SK-N-SH treated with all-trans-retinoic acid at 6 μM for 48 hours (cell line): ENCODE results near the gene GLIS1.

Experiments
- ATAC-seq: fragments of 200-7000 bp; cut with Tn5 transposase; 3 replicates; pipeline ENCODE4 v1.9.1; 2020; ENCODE audit warnings: mild to moderate bottlenecking, moderate library complexity
- ARNTL ChIP-seq: fragments of 450-650 bp; formaldehyde crosslinking; IDR thresholded peaks from 2 replicates; pipeline ENCODE4 v1.5.0; 2020; ENCODE audit warnings: low read depth, mild to moderate bottlenecking, moderate library complexity, borderline replicate concordance
- BACH2 ChIP-seq: fragments of 250-450 bp; sonication (Bioruptor Pico); IDR thresholded peaks from 2 replicates; pipeline ENCODE4 v1.9.0; 2021; ENCODE audit warnings: mild to moderate bottlenecking, borderline replicate concordance
- CSDC2 ChIP-seq: fragments of 250-450 bp; sonication (Bioruptor Pico); IDR thresholded peaks from 2 replicates; pipeline ENCODE4 v1.5.0; 2020; ENCODE audit warnings: mild to moderate bottlenecking, moderate library complexity
- ESRRG ChIP-seq: fragments of 250-450 bp; sonication (Bioruptor Pico); IDR thresholded peaks from 2 replicates; pipeline ENCODE4 v1.6.1; 2021; ENCODE audit warnings: mild to moderate bottlenecking
- GLIS3 ChIP-seq: fragments of 250-450 bp; sonication (Bioruptor Pico); IDR thresholded peaks from 2 replicates; pipeline ENCODE4 v1.5.0; 2020; ENCODE audit warnings: mild to moderate bottlenecking, moderate library complexity
- ISL1 ChIP-seq: fragments of 250-450 bp; sonication (Bioruptor Pico); IDR thresholded peaks from 2 replicates; pipeline ENCODE4 v2.1.2; 2022; ENCODE audit warnings: mild to moderate bottlenecking, moderate library complexity
- OSR1 ChIP-seq: fragments of 250-450 bp; sonication (Bioruptor Pico); IDR thresholded peaks from 2 replicates; pipeline ENCODE4 v1.8.0; 2022; ENCODE audit warnings: moderate library complexity, mild to moderate bottlenecking, inconsistent platforms
- PATZ1 ChIP-seq: fragments of 250-450 bp; sonication (Bioruptor Pico); IDR thresholded peaks from 2 replicates; pipeline ENCODE4 v1.8.0; 2020; ENCODE audit warnings: mild to moderate bottlenecking, moderate library complexity, borderline replicate concordance
- PPARA ChIP-seq: fragments of 250-450 bp; sonication (Bioruptor Pico); IDR thresholded peaks from 2 replicates; pipeline ENCODE4 v1.5.0; 2020; ENCODE audit warnings: mild to moderate bottlenecking, borderline replicate concordance
- RARB ChIP-seq: fragments of 250-450 bp; sonication (Bioruptor Pico); IDR thresholded peaks from 2 replicates; pipeline ENCODE4 v1.8.0; 2021; ENCODE audit warnings: mild to moderate bottlenecking, moderate library complexity
- TCF4 ChIP-seq: fragments of 250-450 bp; sonication (Bioruptor Pico); IDR thresholded peaks from 2 replicates; pipeline ENCODE4 v1.8.0; 2021; ENCODE audit warnings: mild to moderate bottlenecking, moderate library complexity, borderline replicate concordance
- TOX ChIP-seq: fragments of 250-450 bp; sonication (Bioruptor Pico); IDR thresholded peaks from 2 replicates; pipeline ENCODE4 v1.8.0; 2021; ENCODE audit warnings: mild to moderate bottlenecking, moderate library complexity, borderline replicate concordance
- TSHZ2 ChIP-seq: fragments of 250-450 bp; sonication (Bioruptor Pico); IDR thresholded peaks from 2 replicates; pipeline ENCODE4 v1.5.0; 2020; ENCODE audit warnings: mild to moderate bottlenecking, moderate library complexity
- ZC3H10 ChIP-seq: fragments of 250-450 bp; sonication (Bioruptor Pico); IDR thresholded peaks from 2 replicates; pipeline ENCODE4 v1.5.1; 2021; ENCODE audit warnings: mild to moderate bottlenecking, moderate library complexity
- ZFP3 ChIP-seq: fragments of 250-450 bp; sonication (Bioruptor Pico); IDR thresholded peaks from 2 replicates; pipeline ENCODE4 v1.5.0; 2020; ENCODE audit warnings: mild to moderate bottlenecking, moderate library complexity
- ZFP30 ChIP-seq: fragments of 450-650 bp; formaldehyde crosslinking; IDR thresholded peaks from 2 replicates; pipeline ENCODE4 v1.5.0; 2022; ENCODE audit warnings: mild to moderate bottlenecking, moderate library complexity
- ZNF565 ChIP-seq: fragments of 450-650 bp; formaldehyde crosslinking; conservative IDR thresholded peaks from 2 replicates; pipeline ENCODE4 v1.5.0; 2020; ENCODE audit warnings: low read depth, mild to moderate bottlenecking, moderate library complexity
- ZNF70 ChIP-seq: fragments of 450-650 bp; formaldehyde crosslinking; IDR thresholded peaks from 2 replicates; pipeline ENCODE4 v1.5.0; 2020; ENCODE audit warnings: mild to moderate bottlenecking, moderate library complexity
- ZNF8 ChIP-seq: fragments of 450-650 bp; formaldehyde crosslinking; IDR thresholded peaks from 2 replicates; pipeline ENCODE4 v1.5.0; 2020; ENCODE audit warnings: mild to moderate bottlenecking, moderate library complexity
- TF ChIP-seq, protein P1 (sequence below): fragments of 250-450 bp; sonication (Bioruptor Pico); IDR thresholded peaks from 2 replicates; pipeline ENCODE4 v1.8.0; 2021; ENCODE audit warnings: low read depth, mild to moderate bottlenecking, moderate library complexity, borderline replicate concordance
- TF ChIP-seq, protein P2 (sequence below): fragments of 250-450 bp; sonication (Bioruptor Pico); IDR thresholded peaks from 2 replicates; pipeline ENCODE4 v1.5.1; 2020; ENCODE audit warnings: low read depth, mild to moderate bottlenecking, moderate library complexity

The GLIS1 gene

DNA sequence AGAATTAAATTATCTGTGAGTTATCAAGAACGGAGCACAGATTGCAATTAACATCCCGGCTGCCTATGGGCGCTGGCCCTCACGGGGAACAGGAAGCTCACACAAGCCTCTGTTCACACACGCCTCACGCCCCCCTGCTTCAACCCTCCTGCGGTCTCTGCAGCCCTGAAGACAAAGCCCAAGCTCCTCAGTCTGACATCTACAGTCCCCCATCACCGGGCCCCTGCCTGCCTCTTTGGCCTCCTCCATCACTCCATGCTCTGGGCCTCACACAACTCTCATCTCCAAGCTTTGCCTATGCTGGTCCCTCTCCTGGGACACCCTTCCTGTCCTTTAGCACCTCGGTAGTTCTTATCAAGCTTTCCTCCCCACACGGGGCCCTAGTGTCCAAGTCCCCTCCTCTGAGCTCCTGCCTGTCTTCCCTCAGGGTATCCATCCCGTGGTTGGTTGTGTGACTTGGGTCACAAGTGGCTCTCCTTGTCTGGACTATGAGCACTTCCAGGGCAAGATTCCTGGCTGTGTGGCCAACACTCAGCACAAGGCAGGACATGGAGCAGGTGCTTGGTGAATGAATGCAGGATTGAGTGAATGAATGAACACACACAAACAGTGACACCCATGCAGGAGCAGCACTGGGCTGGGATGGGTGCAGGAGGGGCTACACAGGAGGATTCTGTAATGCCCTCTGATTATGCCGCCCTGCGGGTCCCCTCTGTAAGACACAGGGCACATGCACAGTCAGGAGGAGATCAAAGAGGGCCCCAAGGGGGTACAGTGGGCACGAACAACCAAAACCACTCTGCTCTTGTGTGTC is 163.6 kb downstream of the GLIS1 start:
- TF ChIP-seq BACH2 (CRISPR knock-in tag) (no peak), OSR1 (CRISPR knock-in tag) (no peak), ZNF70 (CRISPR knock-in tag) (no peak), GLIS3 (CRISPR knock-in tag) (no peak), ARNTL (CRISPR knock-in tag) (no peak), TCF4 (no peak), PATZ1 (CRISPR knock-in tag) (no peak), ZNF8 (CRISPR knock-in tag) (no peak), TSHZ2 (CRISPR knock-in tag) (no peak), PPARA (CRISPR knock-in tag) (no peak), ESRRG (no peak), ZFP30 (no peak)
- TF ChIP-seq, protein P1, sequence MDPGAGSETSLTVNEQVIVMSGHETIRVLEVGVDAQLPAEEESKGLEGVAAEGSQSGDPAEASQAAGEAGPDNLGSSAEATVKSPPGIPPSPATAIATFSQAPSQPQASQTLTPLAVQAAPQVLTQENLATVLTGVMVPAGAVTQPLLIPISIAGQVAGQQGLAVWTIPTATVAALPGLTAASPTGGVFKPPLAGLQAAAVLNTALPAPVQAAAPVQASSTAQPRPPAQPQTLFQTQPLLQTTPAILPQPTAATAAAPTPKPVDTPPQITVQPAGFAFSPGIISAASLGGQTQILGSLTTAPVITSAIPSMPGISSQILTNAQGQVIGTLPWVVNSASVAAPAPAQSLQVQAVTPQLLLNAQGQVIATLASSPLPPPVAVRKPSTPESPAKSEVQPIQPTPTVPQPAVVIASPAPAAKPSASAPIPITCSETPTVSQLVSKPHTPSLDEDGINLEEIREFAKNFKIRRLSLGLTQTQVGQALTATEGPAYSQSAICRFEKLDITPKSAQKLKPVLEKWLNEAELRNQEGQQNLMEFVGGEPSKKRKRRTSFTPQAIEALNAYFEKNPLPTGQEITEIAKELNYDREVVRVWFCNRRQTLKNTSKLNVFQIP, result no peak
- ATAC-seq, result no peak

DNA sequence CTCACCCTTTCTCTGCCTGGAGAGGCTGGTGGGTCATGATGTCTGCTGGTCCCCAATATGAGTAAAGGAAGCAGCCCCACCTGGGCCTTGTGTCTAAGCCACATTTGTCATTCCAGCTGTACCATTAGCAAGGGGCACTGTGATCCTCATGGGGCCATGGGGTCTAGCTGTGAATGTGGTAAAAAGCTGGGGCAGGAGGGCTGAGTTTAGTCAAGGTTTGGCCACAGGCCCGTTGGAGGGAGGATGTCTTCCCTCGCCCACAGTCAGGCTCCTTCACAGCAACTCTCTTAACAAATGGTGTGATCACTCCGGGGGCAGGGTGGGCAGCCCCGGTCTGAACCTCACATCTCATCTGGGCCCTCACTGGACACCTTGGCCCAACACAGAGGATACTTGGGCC is 164.3 kb downstream of the GLIS1 start:
- TF ChIP-seq ZNF8 (CRISPR knock-in tag), result no peak
- no peak for TF ChIP-seq ZC3H10 (CRISPR knock-in tag)
- TF ChIP-seq ESRRG, result no peak
- TF ChIP-seq ZFP3, result no peak
- TF ChIP-seq ZFP30, result no peak
- no peak for TF ChIP-seq RARB (CRISPR knock-in tag)
- no peak for TF ChIP-seq ISL1 (CRISPR knock-in tag)
- no peak for TF ChIP-seq PPARA (CRISPR knock-in tag)
- TF ChIP-seq CSDC2 (CRISPR knock-in tag), result no peak
- TF ChIP-seq ZNF565 (CRISPR knock-in tag), result no peak
- no peak for TF ChIP-seq TOX (CRISPR knock-in tag)
- TF ChIP-seq OSR1 (CRISPR knock-in tag), result no peak
- no peak for TF ChIP-seq PATZ1 (CRISPR knock-in tag)
- TF ChIP-seq GLIS3 (CRISPR knock-in tag), result no peak
- TF ChIP-seq ARNTL (CRISPR knock-in tag), result no peak
- no peak for TF ChIP-seq ZNF70 (CRISPR knock-in tag)
- no peak for TF ChIP-seq BACH2 (CRISPR knock-in tag)
- TF ChIP-seq, protein P1, result no peak
- TF ChIP-seq, protein P2, sequence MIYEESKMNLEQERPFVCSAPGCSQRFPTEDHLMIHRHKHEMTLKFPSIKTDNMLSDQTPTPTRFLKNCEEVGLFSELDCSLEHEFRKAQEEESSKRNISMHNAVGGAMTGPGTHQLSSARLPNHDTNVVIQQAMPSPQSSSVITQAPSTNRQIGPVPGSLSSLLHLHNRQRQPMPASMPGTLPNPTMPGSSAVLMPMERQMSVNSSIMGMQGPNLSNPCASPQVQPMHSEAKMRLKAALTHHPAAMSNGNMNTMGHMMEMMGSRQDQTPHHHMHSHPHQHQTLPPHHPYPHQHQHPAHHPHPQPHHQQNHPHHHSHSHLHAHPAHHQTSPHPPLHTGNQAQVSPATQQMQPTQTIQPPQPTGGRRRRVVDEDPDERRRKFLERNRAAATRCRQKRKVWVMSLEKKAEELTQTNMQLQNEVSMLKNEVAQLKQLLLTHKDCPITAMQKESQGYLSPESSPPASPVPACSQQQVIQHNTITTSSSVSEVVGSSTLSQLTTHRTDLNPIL (CRISPR knock-in tag), result no peak
- no peak for ATAC-seq
